Transverse colon (tissue), 4 donors: Measurements from ENCODE around the gene OR8G5. TPM values are rescaled to one million over a fixed set of nuclear protein-coding genes. Genes with fewer than 3 reads are reported as not detected.
"Not testable (repeated sequence)": the region's sequence is repeated elsewhere in the genome, so short reads cannot be mapped to it uniquely, and the experiment has no call there.

ENCODE experiments used
- DNase-seq: peaks from one replicate; pipeline ENCODE4 v3.0.0-alpha.2; 2019
- H3K27ac ChIP-seq, 4 donors: fragments of 200-600 bp; sonication (generic); 2 replicates each; pipeline ENCODE4 v1.5.1; 2016 to 2018; ENCODE audit warnings: inconsistent platforms in 4 of 4
- H3K27me3 ChIP-seq: fragments of 200-600 bp; sonication (generic); 2 replicates; pipeline ENCODE4 v1.5.1; 2017; ENCODE audit warnings: inconsistent platforms
- H3K36me3 ChIP-seq, 4 donors: fragments of 200-600 bp; sonication (generic); 2 replicates each; pipeline ENCODE4 v1.5.1; 2017 to 2019; ENCODE audit warnings: inconsistent platforms in 4 of 4
- H3K4me1 ChIP-seq, 4 donors: fragments of 200-600 bp; sonication (generic); 2 replicates each; pipeline ENCODE4 v1.5.1; 2017 to 2020; ENCODE audit warnings: inconsistent platforms in 4 of 4
- H3K4me3 ChIP-seq, 4 donors: fragments of 200-600 bp; sonication (generic); 1 replicate in 1 of 4; 2 replicates in 3 of 4; pipeline versions ENCODE4 v1.5.1 to v1.6.1; 2017 to 2019; ENCODE audit warnings: inconsistent platforms in 4 of 4
- H3K9me3 ChIP-seq, 2 donors: fragments of 200-600 bp; sonication (generic); 2 replicates each; pipeline ENCODE4 v1.5.1; 2017 to 2019; ENCODE audit warnings: inconsistent platforms in 2 of 2
- CTCF ChIP-seq, 5 experiments: fragments of 200-600 bp in 3 of 5; fragments of 450-650 bp in 2 of 5; sonication (generic) in 3 of 5; IDR thresholded peaks; 1 replicate in 2 of 5; 2 replicates in 3 of 5; pipeline ENCODE4 v1.5.1; 2016 to 2017; ENCODE audit warnings: antibody characterized with exemption in 5 of 5, inconsistent platforms in 3 of 5, mild to moderate bottlenecking in 2 of 5, moderate library complexity in 1 of 5
- EP300 ChIP-seq: sonication (generic); formaldehyde crosslinking; IDR thresholded peaks from one replicate; pipeline ENCODE4 v1.6.1; 2017; ENCODE audit warnings: antibody characterized with exemption, low read depth
- POLR2A ChIP-seq: fragments of 450-650 bp; IDR thresholded peaks from one replicate; pipeline ENCODE4 v1.6.1; 2016; ENCODE audit warnings: antibody characterized with exemption, mild to moderate bottlenecking, moderate library complexity
- POLR2AphosphoS5 ChIP-seq, 3 donors: sonication (generic); formaldehyde crosslinking; IDR thresholded peaks; one replicate each; pipeline ENCODE4 v1.6.1; 2016; ENCODE audit warnings: antibody characterized with exemption in 3 of 3
- WGBS, 2 donors: methylation state at CpG; one replicate each; pipeline ENCODE4 v1.1.5; 2018; ENCODE audit warnings: low coverage in 1 of 2; 5-methylcytosine and 5-hydroxymethylcytosine counted together
- in situ Hi-C, 4 donors: fragments of 200-750 bp; cut with MboI; loops; one replicate each; pipeline versions ENCODE4 v1.15.0 to v1.15.1; 2017; ENCODE audit warnings: low sequenced_read_pairs in 3 of 4, low pct_ligation_motif_present in 1 of 4, low pct_unique_long_range_greater_than_20kb in 1 of 4
- intact Hi-C: fragments of 100-400 bp; cut with DNase I; formaldehyde crosslinking; loops from one replicate; pipeline ENCODE4 v1.15.1; 2023; ENCODE audit warnings: low total_unique reads
- total RNA-seq, 4 donors: library from RNA; depleted of rRNA; stranded (reverse); fragments of >200 nt; gene quantifications; one replicate each; pipeline ENCODE4 v1.1.0, GENCODE V29; 2016

OR8G5 gene
- total RNA-seq, 4 donors from 2014 or later = 0.41 TPM; not detected in 3

- Histone ChIP-seq H3K27ac (no peak overlapping the region), H3K36me3 (no peaks in the 10 kb centered on the region), H3K4me1 (no peaks in the 10 kb centered on the region), H3K9me3 (no peaks in the 10 kb centered on the region), H3K27me3 (no peaks in the 10 kb centered on the region), H3K4me3 (no peak overlapping the region)
- no peak for DNase-seq
- TF ChIP-seq POLR2AphosphoS5 (IDR thresholded peaks at IDR 0.05) (no peak), POLR2A (no peak), EP300 (no peak), CTCF (IDR thresholded peaks at IDR 0.05) (no peak)
- intact Hi-C loops = no loop called here
- in situ Hi-C loops = no loop called here
These were observed 44.9 kb upstream of the OR8G5 start for GRCh38 chr11:124211321-124211720.

- H3K27ac ChIP-seq = no peak overlapping the region
- intact Hi-C loops = no loop called here
- no peak overlapping the region for H3K4me3 ChIP-seq
- TF ChIP-seq POLR2AphosphoS5 (IDR thresholded peaks at IDR 0.05) (no peak), EP300 (no peak), POLR2A (no peak), CTCF (IDR thresholded peaks at IDR 0.05) (no peak)
- no peaks in the 10 kb centered on the region for H3K27me3 ChIP-seq
- no peaks in the 10 kb centered on the region for H3K4me1 ChIP-seq
- H3K36me3 ChIP-seq = no peaks in the 10 kb centered on the region
- 71 to 76% methylated on average over 3 of the region's 3 CpGs for WGBS, 2 donors
- in situ Hi-C loops = no loop called here
- DNase-seq = no peak
- H3K9me3 ChIP-seq = no peaks in the 10 kb centered on the region
These were observed 42.1 kb upstream of the OR8G5 start for GRCh38 chr11:124214027-124214426.

- H3K36me3 ChIP-seq = no peaks in the 10 kb centered on the region
- intact Hi-C loops = no loop called here
These were observed 37.0 kb upstream of the OR8G5 start for GRCh38 chr11:124219126-124219525.

GRCh38 chr11:124222407-124222806 is 33.8 kb upstream of the OR8G5 start:
- 52 to 55% methylated on average over 2 of the region's 2 CpGs for WGBS, 2 donors
- Histone ChIP-seq H3K36me3 (no peaks in the 10 kb centered on the region), H3K4me1 (peaks cover 0 to 5% (median 2%) of the 10 kb centered on the region in 4 donors), H3K27ac (peak overlapping the region in 1 of 4 donors; percentile 36), H3K4me3 (no peak overlapping the region), H3K9me3 (no peaks in the 10 kb centered on the region), H3K27me3 (no peaks in the 10 kb centered on the region)
- in situ Hi-C loops (no loop called here), intact Hi-C loops (no loop called here)
- TF ChIP-seq EP300 = no peak
- TF ChIP-seq POLR2A = no peak
- TF ChIP-seq POLR2AphosphoS5 (IDR thresholded peaks at IDR 0.05) = no peak
- TF ChIP-seq CTCF (IDR thresholded peaks at IDR 0.05) = no peak
- DNase-seq = no peak

More at GRCh38 chr11:124219126-124219525, 37.0 kb upstream of the OR8G5 start:
- H3K4me1 ChIP-seq = peaks cover 0 to 5% (median 2%) of the 10 kb centered on the region in 4 donors
- H3K27ac ChIP-seq = no peak overlapping the region
- no peaks in the 10 kb centered on the region for H3K27me3 ChIP-seq
- no peak for DNase-seq
- in situ Hi-C loops = no loop called here
- no peaks in the 10 kb centered on the region for H3K9me3 ChIP-seq
- H3K4me3 ChIP-seq = no peak overlapping the region
- no peak for TF ChIP-seq CTCF (IDR thresholded peaks at IDR 0.05)
- no peak for TF ChIP-seq POLR2AphosphoS5 (IDR thresholded peaks at IDR 0.05)
- no peak for TF ChIP-seq EP300
- no peak for TF ChIP-seq POLR2A

GRCh38 chr11:124224618-124225423 is 31.4 kb upstream of the OR8G5 start:
- intact Hi-C loops, H3K4me1 ChIP-seq, H3K36me3 ChIP-seq, in situ Hi-C loops, H3K27ac ChIP-seq, H3K27me3 ChIP-seq, DNase-seq, H3K9me3 ChIP-seq, H3K4me3 ChIP-seq: not testable (repeated sequence)
- WGBS, 2 donors = 59 to 88% methylated on average over 6 to 9 of the region's 9 CpGs
